Aorta (tissue), 5 donors: ENCODE results near the gene CDHR5. TPM values are rescaled to one million over a fixed set of nuclear protein-coding genes. Genes with fewer than 3 reads are reported as not detected.

Experiments
- ATAC-seq: fragments of 200-7000 bp; cut with Tn5 transposase; one replicate; pipeline ENCODE4 v1.9.1; 2022; ENCODE audit warnings: moderate library complexity; ENCODE audit not compliant: low FRiP score
- DNase-seq, 2 donors: peaks; one replicate each; pipeline ENCODE4 v3.0.0-alpha.2; 2020
- H3K27ac ChIP-seq, 2 donors: one replicate each; pipeline ENCODE4 v1.5.1; 2013; ENCODE audit warnings: low read length in 2 of 2, mild to moderate bottlenecking in 2 of 2, moderate library complexity in 2 of 2, control low read depth in 1 of 2, inconsistent platforms in 1 of 2, low read depth in 1 of 2
- H3K27me3 ChIP-seq, 2 donors: one replicate each; pipeline ENCODE4 v1.6.1; 2013; ENCODE audit warnings: control low read depth in 1 of 2, low read length in 1 of 2, mild to moderate bottlenecking in 1 of 2, moderate library complexity in 1 of 2; ENCODE audit not compliant: insufficient read depth in 2 of 2, control insufficient read depth in 1 of 2
- H3K36me3 ChIP-seq, 2 donors: one replicate each; pipeline ENCODE4 v1.6.1; 2013; ENCODE audit warnings: control low read depth in 1 of 2, low read length in 1 of 2, mild to moderate bottlenecking in 1 of 2; ENCODE audit not compliant: insufficient read depth in 2 of 2, control insufficient read depth in 1 of 2
- H3K4me1 ChIP-seq, 2 donors: one replicate each; pipeline ENCODE4 v1.6.1; 2013; ENCODE audit warnings: low read length in 2 of 2, control low read depth in 1 of 2, mild to moderate bottlenecking in 1 of 2, moderate library complexity in 1 of 2; ENCODE audit not compliant: insufficient read depth in 2 of 2, control insufficient read depth in 1 of 2
- H3K4me3 ChIP-seq, 2 donors: one replicate each; pipeline ENCODE4 v1.5.1; 2013; ENCODE audit warnings: low read length in 2 of 2, control low read depth in 1 of 2, mild to moderate bottlenecking in 1 of 2
- H3K9me3 ChIP-seq: one replicate; pipeline ENCODE4 v1.6.1; 2013; ENCODE audit warnings: mild to moderate bottlenecking, low read length; ENCODE audit not compliant: control insufficient read depth
- WGBS, 2 donors: extraction: QIAGEN DNeasy Blood & Tissue Kit; methylation state at CpG; one replicate each; pipeline ENCODE4 v1.1.7; 2013; 5-methylcytosine and 5-hydroxymethylcytosine counted together
- intact Hi-C, 2 donors: fragments of 100-400 bp; cut with DNase I; formaldehyde crosslinking; loops; one replicate each; pipeline versions ENCODE4 v1.14.2 to v1.15.0; 2022
- long read RNA-seq, 2 donors: library from polyadenylated mRNA; unstranded; transcript quantifications; one replicate each; pipeline ENCODE4 v2.0.0, GENCODE V29; 2020 to 2021
- polyA plus RNA-seq, 2 donors: library from polyadenylated mRNA; stranded (reverse); fragments of 200-250 nt; gene quantifications; one replicate each; pipeline ENCODE4 v1.2.3, GENCODE V29; 2013
- total RNA-seq, 2 donors: library from RNA; stranded (reverse); fragmentation: NEBNext Ultra II Directional; extraction: Animal tissue kit (Norgen Biotek cat#: 25700); gene quantifications; one replicate each; pipeline ENCODE4 v1.2.1, GENCODE V29; 2021
- donor health status: healthy with polysubstance abuse.
- donor health status: Bipolar disorder and iron deficiency.
- donor health status: DM: no; HTN: no; CAD: no.
- donor health status: DM: no; HTN: no; CAD: no.
- donor health status: DM: yes; HTN: yes; CAD: no.

CDHR5 gene
- total RNA-seq = not detected
- polyA plus RNA-seq = 10 to 100 TPM in 1 of 2 donors, under 1 TPM in 1; 0.79 to 39.8 TPM
- long read RNA-seq, donor 1 = 0 reads
- long read RNA-seq, donor 2 = 0 reads

- intact Hi-C loops = no loop called here
- H3K36me3 ChIP-seq = no peaks in the 10 kb centered on the region
- no peak within 1 kb of the TSS for H3K4me3 ChIP-seq
- H3K9me3 ChIP-seq = no peaks in the 10 kb centered on the region
- no peak within 1 kb of the TSS for H3K27ac ChIP-seq
- WGBS, 2 donors = 82 to 83% methylated on average over 33 of the region's 33 CpGs
- ATAC-seq (no peak), DNase-seq (no peak)
- no peaks in the 10 kb centered on the region for H3K27me3 ChIP-seq
- no peaks in the 10 kb centered on the region for H3K4me1 ChIP-seq
Observed at GRCh38 chr11:624705-625635, at the start of gene CDHR5. TSS of gene CDHR5 (minus strand) at chr11:624955. CDS start at chr11:624902, 53 bp downstream.

DNA sequence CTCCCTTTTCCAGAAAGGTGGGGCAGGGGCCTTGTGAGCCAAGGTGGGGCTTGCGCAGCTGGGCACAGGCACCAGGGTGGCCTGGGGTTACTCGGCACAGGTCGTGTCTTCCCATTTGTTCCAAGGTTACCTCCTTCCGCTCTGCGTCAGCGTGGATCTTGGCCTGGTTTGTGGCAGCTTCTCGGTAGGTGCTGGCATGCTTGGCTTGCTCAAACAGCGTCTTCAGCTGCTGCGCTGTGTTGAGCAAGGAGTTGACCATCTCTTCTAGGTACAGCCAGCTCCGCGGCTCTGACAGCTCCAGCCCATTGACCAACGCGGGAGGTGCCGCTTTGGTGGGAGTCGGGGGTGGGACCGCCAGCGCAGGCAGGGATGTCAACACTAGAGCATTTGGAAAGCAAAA, 49.7 kb upstream of the CDHR5 start:
- no peak for DNase-seq
- Histone ChIP-seq H3K27ac (no peak overlapping the region), H3K4me3 (no peak overlapping the region), H3K36me3 (peaks cover 0 to 6% of the 10 kb centered on the region in 2 donors), H3K27me3 (no peaks in the 10 kb centered on the region), H3K4me1 (no peaks in the 10 kb centered on the region), H3K9me3 (no peaks in the 10 kb centered on the region)
- ATAC-seq = no peak
- 89 to 91% methylated on average over 17 of the region's 17 CpGs for WGBS, 2 donors
- intact Hi-C loops = no loop called here

DNA sequence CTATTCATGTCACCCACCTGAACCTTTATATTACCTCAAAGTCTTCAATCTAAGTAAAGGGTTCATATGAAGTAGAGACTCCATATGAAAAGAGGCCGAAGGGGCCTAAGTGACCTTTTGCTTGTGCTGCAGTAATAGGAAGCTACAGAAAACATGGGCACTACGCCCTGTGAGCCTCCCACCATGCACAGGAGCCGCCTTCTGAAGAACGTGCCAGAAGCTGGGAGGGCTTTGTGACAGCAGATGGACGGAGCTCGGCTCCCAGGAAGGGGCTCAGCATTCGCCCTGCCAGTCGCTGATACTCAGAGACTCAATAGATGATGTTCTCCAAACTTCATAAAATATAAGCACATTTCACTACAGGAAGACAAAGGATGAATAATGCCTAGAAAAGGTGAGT, 49.1 kb upstream of the CDHR5 start:
- no peak overlapping the region for H3K4me3 ChIP-seq
- no peak overlapping the region for H3K27ac ChIP-seq
- intact Hi-C loops = no loop called here
- 86 to 92% methylated on average over 8 of the region's 8 CpGs for WGBS, 2 donors
- ATAC-seq (no peak), DNase-seq (no peak)
- H3K27me3 ChIP-seq = no peaks in the 10 kb centered on the region
- no peaks in the 10 kb centered on the region for H3K4me1 ChIP-seq
- peaks cover 0 to 6% of the 10 kb centered on the region in 2 donors for H3K36me3 ChIP-seq
- no peaks in the 10 kb centered on the region for H3K9me3 ChIP-seq

DNA sequence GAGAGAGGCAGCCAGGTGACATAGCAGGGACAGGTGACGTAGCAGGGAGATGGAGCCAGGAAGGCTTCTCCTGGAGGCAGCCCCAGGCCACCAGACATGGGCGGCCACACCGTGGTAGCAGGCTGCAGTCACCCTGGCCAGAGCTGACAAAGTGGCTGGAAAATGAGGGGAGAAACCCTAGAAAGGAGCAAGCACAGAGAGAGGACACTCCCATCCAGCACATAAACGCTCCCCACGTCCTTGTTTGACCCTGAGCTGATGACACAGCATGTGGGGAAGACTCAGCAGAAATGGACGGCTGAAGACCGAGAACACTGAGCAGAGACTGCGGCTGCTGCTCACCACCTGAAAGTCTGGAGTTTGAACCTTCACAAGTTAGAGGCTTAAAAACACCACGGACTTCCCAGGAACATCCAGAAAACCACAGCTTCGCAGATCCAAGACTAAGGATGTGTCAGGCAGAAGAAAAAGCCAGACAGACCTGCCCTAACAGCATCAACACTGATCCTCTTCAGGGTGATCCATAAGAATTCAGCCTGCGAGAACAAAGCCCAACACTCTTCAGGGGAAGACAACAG, 41.0 kb upstream of the CDHR5 start:
- ATAC-seq (peak; percentile 62), DNase-seq (no peak)

GRCh38 chr11:665062-665703, 40.4 kb upstream of the CDHR5 start:
- 89 to 91% methylated on average over 14 to 15 of the region's 15 CpGs for WGBS, 2 donors
- Histone ChIP-seq H3K4me1 (no peaks in the 10 kb centered on the region), H3K4me3 (no peak overlapping the region), H3K36me3 (no peaks in the 10 kb centered on the region), H3K27me3 (no peaks in the 10 kb centered on the region), H3K27ac (no peak overlapping the region), H3K9me3 (no peaks in the 10 kb centered on the region)
- ATAC-seq (no peak), DNase-seq (no peak)
- intact Hi-C loops = loop anchor here in 1 of 2 donors (5.0 kb wide), 1 partner anchor 62 kb away; no protein-coding TSS in a partner anchor

More for the DNA sequence above, 41.0 kb upstream of the CDHR5 start:
- 88 to 89% methylated on average over 11 of the region's 11 CpGs for WGBS, 2 donors
- Histone ChIP-seq H3K4me1 (no peaks in the 10 kb centered on the region), H3K9me3 (no peaks in the 10 kb centered on the region), H3K27ac (no peak overlapping the region), H3K27me3 (no peaks in the 10 kb centered on the region), H3K4me3 (no peak overlapping the region), H3K36me3 (no peaks in the 10 kb centered on the region)
- intact Hi-C loops = loop anchor here in 1 of 2 donors (5.0 kb wide), 1 partner anchor 62 kb away; no protein-coding TSS in a partner anchor

DNA sequence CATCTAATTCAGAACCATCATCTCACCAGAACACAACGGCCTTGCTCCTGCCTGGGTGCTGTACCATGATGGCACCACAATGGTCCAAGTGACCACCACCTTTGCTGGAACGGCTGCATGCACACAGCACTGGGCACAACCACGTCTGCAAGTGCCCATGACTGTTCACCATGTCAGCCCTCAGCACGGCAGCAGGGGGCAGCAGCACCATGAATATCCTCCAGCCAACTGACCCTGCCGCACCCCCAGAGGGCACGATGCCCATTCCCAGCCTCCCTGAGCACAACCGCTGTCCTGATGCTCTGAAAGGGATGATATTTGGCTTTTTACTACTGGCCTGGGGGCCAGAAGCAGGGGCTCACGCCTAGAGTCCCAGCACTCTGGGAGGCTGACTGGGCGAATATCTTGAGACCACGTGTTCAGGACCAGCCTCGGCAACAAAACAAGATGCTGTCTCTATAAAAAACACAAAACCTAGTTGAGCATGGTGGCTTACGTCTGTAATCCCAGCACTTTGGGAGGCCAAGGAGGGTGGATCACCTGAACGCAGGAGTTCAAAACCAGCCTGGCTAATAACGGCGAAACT, 38.0 kb upstream of the CDHR5 start:
- WGBS, 2 donors = 56 to 60% methylated on average over 15 of the region's 15 CpGs
- Histone ChIP-seq H3K4me3 (no peak overlapping the region), H3K9me3 (no peaks in the 10 kb centered on the region), H3K36me3 (peaks cover 0 to 5% of the 10 kb centered on the region in 2 donors), H3K27ac (no peak overlapping the region), H3K27me3 (no peaks in the 10 kb centered on the region), H3K4me1 (no peaks in the 10 kb centered on the region)
- ATAC-seq (peak; percentile 77), DNase-seq (peak; percentile 71 to 88)
- intact Hi-C loops = loop anchor here in 1 of 2 donors (2.0 to 5.0 kb wide), 2 partner anchors 66 to 100 kb away; no protein-coding TSS in a partner anchor

DNA sequence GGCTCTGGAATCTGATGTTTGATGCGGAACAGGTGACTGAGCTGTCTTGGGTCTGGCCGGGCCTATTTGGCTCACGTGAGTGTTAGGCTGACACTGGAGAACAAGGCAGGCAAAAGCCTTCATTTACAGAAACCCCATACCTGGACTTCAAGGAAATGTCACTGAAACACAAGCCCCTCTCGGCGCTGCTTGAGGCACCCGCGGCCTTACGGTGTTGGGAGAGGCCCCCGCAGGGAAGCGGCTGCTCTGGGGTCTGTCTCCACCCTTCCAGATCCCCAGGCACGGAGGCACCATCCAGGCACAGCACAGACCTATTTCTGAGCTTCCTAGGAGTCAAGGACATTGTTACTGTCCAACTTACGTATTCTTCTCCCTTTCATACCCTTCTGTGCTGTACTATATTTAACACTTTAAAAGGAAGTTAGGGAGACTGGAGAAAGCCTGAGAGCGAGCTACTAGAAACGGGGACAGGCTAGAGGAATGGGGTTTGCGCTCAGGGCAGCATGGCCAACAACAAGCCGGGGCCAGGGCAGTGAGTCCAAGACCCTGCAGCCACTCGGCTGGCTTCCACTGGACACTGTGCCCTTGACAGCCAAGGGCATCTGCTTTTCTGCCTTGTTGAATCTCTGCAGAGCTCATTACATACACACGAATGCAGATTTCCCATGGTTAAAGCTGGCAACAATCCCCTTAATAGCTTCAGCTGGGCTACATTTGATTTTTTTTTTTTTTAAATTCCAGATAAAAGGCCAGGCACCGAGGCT, 36.1 kb upstream of the CDHR5 start:
- H3K27ac ChIP-seq = no peak overlapping the region
- H3K9me3 ChIP-seq = no peaks in the 10 kb centered on the region
- ATAC-seq = no peak
- intact Hi-C loops = loop anchor here in 1 of 2 donors (5.0 kb wide), 1 partner anchor 101 kb away; no protein-coding TSS in a partner anchor
- H3K36me3 ChIP-seq = peaks cover 0 to 5% of the 10 kb centered on the region in 2 donors
- H3K4me3 ChIP-seq = no peak overlapping the region
- H3K4me1 ChIP-seq = no peaks in the 10 kb centered on the region
- H3K27me3 ChIP-seq = no peaks in the 10 kb centered on the region
- peak in 1 of 2 donors; percentile 27 for DNase-seq
- 91% methylated on average over 19 of the region's 19 CpGs for WGBS, 2 donors
